ENCODE measurements around the gene TBC1D22A.
"Not testable (repeated sequence)": the region's sequence is repeated elsewhere in the genome, so short reads cannot be mapped to it uniquely, and the experiment has no call there.

TBC1D22A gene

GRCh38 chr22:47166033-47166404, 403.6 kb downstream of the TBC1D22A start:
- DNase-seq = no peak

DNA sequence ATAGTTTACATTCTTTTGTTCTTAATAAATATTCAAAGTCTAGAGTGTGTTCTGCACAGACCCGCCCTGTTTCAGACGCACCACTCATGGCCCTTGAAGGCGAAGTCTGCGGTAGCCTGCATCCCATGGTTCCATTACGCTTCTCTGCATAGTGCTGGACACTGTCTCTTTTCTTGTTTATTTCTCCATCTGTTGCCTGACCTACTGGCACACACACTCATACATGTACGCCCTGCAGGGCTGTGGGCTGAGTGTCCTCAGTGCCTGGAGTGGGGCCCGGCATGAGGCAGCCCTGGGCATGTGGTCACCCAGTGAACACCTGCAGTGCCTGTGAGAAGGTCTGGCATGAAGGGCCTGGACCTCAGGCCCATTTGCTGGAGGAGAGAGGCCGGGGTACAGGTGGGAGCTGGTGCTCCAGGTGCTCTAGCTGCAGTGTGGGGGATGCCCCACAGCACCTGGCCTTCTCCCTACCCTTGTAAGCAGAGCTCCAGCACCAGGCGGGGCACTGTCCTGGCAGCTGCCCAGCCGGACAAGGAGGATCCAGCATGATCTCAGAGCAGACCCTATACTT, 404.1 kb downstream of the TBC1D22A start:
- DNase-seq = no peak

- no peak for DNase-seq
Measured at GRCh38 chr22:47167056-47167455, 404.6 kb downstream of the TBC1D22A start.

DNA sequence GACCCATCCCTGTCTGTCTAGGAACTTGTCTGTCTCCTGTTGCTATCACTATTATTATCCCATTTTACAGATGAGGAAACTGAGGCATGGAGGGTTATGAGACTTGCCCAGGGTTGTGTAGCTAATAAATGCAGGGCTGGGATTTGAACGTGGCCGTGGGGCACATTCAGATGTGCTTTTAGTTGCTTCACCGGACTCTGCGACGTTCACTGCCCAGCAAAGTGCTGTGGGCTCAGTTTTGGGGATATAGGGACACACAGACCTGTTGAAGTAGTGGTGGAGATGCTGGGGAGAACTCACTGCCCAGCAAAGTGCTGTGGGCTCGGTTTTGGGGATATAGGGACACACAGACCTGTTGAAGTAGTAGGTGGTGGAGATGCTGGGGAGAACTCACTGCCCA, 405.5 kb downstream of the TBC1D22A start:
- DNase-seq = not testable (repeated sequence)

GRCh38 chr22:47168441-47168840, 406.0 kb downstream of the TBC1D22A start:
- DNase-seq = no peak

- DNase-seq = no peak
Measured at GRCh38 chr22:47168900-47169800, 406.7 kb downstream of the TBC1D22A start.

GRCh38 chr22:47169801-47170140, 407.3 kb downstream of the TBC1D22A start:
- DNase-seq = no peak

DNA sequence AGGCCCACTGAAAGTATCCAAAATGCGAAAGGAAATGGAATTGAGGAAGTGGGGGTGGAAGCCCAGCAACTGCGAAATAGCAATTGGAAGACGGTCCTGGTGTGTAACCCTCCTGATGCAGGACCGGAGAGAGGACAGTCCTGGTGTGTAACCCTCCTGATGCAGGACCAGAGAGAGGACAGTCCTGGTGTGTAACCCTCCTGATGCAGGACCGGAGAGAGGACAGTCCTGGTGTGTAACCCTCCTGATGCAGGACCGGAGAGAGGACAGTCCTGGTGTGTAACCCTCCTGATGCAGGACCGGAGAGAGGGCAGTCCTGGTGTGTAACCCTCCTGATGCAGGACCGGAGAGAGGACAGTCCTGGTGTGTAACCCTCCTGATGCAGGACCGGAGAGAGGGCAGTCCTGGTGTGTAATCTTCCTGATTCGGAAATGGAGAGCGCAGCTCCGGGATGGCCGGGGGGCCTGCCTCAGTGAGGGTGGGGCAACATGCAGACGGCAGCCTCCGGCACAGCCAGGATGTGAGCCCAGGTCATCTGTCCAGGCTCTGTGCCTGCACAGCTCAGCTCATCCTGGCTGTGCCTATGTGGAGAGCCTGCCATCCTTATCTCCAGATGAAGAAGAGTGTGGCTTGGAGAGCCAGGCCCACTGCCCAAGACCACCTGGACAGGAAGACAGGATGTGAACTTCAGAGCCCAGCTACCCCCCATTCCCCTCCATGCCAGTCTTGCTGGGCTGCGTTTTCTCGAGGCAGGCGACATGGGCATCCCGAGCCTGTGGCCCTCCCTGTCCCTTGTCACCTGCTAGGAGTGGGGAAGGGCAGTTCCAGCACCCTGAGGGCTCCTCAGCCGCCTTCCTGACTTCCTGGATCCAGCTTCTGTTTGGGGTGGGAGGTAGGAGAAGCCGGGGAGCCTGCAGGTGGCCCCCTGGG, 408.3 kb downstream of the TBC1D22A start:
- DNase-seq = not testable (repeated sequence)

DNA sequence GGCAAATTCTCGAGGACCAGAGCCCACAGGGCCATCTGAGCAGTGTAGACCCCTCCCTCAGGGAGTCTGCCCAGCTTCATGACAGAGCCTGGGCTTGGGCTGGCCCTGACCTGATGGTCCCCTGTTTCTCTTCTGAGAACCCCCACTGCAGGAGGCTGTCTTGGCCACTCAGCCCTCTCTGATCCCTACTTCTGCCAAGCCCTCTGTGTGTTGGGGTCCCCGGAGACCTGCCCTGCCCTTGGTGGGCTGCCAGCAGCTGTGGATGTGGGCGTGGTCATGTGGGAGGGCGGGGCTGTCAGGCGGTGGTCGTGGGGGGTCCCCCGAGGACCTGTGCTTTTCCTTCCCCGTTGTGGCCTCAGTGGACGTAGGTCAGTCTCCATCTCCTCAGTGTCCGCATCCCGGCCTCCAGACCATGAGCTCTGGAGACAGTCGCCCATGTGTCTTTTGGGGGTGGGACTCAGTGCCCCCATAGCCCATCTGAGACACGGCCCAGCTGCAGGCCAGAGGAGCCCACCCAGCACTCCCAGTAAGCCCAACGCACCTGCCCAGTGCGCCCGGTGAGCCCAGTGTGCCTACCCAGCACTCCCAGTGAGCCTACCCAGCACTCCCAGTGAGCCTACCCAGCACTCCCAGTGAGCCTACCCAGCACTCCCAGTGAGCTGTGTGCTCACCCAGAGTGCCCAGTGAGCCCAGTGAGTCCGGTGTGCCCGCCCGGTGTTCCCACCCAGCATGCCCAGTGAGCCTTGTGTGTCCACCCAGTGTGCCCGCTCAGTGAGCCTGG, 409.2 kb downstream of the TBC1D22A start:
- DNase-seq = no peak

- no peak for DNase-seq
Measured at GRCh38 chr22:47172771-47173534, 410.5 kb downstream of the TBC1D22A start.

- DNase-seq = no peak
Measured at GRCh38 chr22:47173535-47174021, 411.1 kb downstream of the TBC1D22A start.

DNA sequence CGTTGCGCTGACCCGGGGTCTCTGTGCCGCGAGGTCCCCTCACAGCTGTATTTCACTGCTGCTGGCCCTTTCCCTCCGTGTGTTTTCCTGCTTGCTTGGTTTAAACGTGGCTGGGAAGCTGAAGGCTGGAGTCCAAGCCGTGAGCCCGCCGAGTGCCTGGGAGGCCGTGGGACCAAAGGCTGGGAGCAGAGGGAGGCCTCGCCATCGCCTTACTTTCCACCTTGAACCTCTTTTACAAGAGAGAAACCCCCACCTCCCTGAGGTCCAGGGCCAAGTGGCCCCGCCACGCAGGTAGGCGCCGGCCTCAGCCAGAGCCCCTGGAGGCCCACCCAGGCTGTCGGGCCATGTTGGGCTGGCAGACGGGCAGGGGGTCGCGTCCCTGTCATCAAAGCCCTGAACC, 411.6 kb downstream of the TBC1D22A start:
- no peak for DNase-seq

DNA sequence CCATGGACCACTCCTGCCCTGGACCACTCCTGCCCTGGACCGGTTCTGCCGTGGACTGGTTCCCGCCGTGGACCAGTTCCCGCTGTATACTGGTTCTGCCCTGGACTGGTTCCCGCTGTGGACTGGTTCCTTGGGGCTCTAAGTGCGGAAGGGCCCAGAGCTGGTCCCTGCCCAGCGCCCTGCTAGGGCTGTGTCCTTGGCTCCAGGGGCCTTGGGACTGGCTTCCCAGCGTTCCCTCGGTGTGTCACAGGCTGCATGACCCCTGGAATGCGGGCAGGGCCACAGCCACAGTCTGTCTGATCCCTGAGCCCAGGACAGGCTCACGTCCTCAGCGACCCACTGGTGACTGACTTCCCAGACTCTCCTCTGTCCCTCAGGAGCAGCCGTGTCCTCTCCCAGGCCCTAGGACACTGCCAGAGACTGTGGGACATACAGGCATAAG, 412.2 kb downstream of the TBC1D22A start:
- DNase-seq = no peak

- no peak for DNase-seq
Measured at GRCh38 chr22:47175151-47176025, 412.9 kb downstream of the TBC1D22A start.

GRCh38 chr22:47176026-47176389, 413.6 kb downstream of the TBC1D22A start:
- DNase-seq = no peak

DNA sequence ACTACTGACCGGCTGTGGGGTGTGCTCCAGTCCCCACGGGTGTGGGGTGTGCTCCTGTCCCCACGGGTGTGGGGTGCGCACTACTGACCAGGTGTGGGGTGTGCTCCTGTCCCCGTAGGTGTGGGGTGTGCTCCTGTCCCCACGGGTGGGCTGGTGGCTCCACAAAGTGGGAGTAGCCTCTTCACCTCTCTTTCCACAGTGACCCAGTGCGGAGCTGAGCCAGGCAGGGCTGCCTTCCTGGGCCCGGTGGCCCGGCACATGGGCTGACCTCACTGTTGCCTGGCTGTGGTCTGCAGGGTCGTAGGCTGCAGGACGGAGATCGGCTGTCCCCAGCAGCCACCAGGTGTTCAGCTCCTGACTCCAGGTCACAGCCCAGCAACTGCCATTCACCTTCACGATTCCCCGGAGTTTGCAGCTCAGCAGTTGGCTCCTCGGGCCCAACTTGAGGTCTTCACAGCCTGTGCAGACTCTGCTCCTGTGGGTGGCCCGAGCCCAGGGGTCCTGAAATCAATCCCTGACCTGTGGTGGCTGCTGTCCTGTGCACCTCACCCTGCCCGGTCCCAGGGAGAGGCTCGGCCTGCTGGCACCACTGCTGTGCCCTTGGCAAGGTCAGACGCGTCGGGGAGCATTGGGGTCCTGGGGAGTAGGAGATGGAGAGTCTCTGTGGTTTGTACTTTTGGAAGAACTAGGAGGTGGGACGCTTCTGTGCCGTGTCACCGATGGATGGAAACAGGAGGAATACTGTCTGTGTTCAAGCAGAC, 414.3 kb downstream of the TBC1D22A start:
- no peak for DNase-seq

DNA sequence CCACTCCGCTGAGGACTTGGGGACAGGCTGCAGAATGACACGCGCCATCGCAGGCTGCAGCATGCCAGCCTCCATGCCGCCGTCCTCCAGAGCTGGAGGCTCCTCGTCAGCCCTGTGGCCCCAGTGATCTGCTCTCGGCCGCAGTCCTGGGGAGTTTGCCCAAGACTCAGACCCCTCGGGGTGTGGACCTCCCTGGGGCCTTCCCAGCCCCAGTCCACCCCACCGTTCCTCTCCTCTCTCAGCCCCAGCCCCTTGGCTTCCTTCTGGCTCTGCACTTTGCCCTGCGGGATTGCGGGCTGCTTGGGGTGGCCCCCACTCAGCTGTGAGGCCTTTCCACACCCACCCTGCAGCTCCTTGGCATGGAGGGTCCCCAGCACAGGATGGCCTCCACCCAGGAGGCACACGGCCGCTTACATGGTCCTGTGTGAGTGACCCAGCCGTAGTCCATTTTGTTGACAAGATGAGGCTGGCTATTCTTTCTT, 414.9 kb downstream of the TBC1D22A start:
- DNase-seq = no peak

DNA sequence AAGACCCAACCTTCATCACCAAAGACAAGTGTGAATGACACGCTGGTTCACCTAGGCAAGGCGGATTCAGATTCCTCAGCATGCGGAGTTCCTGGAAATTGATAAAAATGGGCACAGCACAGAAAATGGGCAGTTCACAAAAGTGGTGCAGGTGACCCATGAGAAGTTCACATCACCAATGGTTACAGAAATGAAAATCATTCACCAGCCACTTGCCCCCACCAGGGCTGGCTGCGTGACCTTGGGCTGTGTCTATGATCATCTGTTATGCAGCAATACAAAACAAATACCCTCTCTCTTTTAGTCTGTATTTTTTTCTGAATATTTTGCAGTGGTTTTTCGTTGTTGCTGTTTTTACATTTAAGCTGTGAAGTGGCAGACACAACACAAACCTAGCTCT, 415.9 kb downstream of the TBC1D22A start:
- DNase-seq = no peak

GRCh38 chr22:47180796-47181195, 418.3 kb downstream of the TBC1D22A start:
- DNase-seq = no peak

Data from NCI-H226 (cell line).